HFF-Myc (cell line): Measurements from ENCODE around the gene CDH4.

Experiments
- DNase-seq: peaks from one replicate; pipeline ENCODE4 v3.0.0-alpha.2; 2011; ENCODE audit warnings: low read depth; ENCODE audit errors: extremely low read depth
- H3K4me3 ChIP-seq: replicated peaks from 2 replicates; pipeline ENCODE4 v1.5.1; 2011; ENCODE audit warnings: low read depth, mild to moderate bottlenecking, control low read depth, low read length
- TF ChIP-seq, protein P1 (sequence below): IDR thresholded peaks from 2 replicates; pipeline ENCODE4 v1.5.1; 2012; ENCODE audit warnings: mild to moderate bottlenecking, low read depth, low read length, control low read depth; ENCODE audit errors: missing control alignments

CDH4 gene

DNA sequence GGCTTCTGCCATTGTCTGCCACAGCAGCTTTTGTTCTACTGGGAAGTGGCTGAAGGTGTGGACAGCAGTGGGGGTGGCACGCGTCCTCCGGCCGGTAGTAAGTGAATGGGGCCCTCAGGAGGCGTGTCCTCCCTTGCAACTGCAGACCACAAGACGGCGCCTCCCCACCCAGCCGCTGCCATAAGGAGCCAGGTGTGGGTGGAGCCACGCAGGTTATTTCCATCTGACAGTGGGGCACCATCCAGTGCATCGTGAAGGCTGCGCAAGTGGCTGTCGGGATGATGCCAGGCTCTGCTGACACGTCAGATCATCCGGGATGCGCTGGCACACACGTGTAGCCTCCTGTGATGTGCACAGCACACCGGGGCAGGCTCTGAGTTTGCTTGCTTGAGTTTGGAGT, 379.7 kb downstream of the CDH4 start:
- H3K4me3 ChIP-seq = no peak overlapping the region
- TF ChIP-seq, protein P1, sequence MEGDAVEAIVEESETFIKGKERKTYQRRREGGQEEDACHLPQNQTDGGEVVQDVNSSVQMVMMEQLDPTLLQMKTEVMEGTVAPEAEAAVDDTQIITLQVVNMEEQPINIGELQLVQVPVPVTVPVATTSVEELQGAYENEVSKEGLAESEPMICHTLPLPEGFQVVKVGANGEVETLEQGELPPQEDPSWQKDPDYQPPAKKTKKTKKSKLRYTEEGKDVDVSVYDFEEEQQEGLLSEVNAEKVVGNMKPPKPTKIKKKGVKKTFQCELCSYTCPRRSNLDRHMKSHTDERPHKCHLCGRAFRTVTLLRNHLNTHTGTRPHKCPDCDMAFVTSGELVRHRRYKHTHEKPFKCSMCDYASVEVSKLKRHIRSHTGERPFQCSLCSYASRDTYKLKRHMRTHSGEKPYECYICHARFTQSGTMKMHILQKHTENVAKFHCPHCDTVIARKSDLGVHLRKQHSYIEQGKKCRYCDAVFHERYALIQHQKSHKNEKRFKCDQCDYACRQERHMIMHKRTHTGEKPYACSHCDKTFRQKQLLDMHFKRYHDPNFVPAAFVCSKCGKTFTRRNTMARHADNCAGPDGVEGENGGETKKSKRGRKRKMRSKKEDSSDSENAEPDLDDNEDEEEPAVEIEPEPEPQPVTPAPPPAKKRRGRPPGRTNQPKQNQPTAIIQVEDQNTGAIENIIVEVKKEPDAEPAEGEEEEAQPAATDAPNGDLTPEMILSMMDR = no peak
- DNase-seq = no peak

- no peak for DNase-seq
- H3K4me3 ChIP-seq = no peak overlapping the region
- TF ChIP-seq, protein P1 = no peak
Measured at GRCh38 chr20:61633004-61633403, 380.9 kb downstream of the CDH4 start.

DNA sequence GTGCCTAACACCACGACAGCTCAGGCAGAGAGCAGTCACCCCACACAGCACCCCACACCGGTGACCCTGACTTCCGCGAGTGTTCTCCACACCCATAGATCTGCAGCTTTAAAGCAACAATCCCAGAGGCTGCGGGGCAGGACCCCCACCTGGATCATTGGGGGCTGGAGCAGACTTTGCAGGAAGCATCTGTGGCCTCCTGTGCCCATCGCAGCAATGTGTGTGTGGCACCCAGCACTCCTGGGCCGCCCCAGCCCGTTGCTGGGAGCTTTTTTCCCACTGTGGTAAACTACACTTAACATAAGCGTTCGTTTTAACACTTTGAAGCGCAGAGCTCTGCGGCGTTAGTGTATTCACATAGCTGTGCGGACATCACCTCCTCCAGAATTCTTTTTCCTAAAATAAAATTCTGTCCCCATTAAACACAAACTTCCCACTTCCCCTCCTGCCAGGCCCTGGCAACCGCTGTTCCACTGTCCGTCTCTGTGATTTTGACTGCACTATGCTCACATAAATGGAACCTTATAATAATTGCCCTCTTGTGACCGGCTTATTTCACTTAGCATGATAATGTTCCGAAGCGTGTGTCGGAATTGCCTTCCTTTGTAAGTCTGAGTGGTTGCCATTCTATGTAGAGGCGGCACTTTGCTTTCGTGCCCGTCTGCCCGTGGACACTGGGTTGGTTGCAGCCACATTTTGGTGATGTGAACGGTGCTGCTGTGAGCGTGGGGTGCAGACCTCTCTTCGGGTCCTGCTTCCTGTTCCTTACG, 382.5 kb downstream of the CDH4 start:
- DNase-seq = no peak
- TF ChIP-seq, protein P1 = no peak

GRCh38 chr20:61635721-61636455, 383.8 kb downstream of the CDH4 start:
- H3K4me3 ChIP-seq = no peak overlapping the region
- TF ChIP-seq, protein P1 = no peak
- DNase-seq = no peak

More for the DNA sequence above, 382.5 kb downstream of the CDH4 start:
- H3K4me3 ChIP-seq = no peak overlapping the region

- no peak for DNase-seq
- TF ChIP-seq, protein P1 = no peak
- H3K4me3 ChIP-seq = no peak overlapping the region
Measured at GRCh38 chr20:61636531-61637116, 384.6 kb downstream of the CDH4 start.

GRCh38 chr20:61638802-61639585, 386.9 kb downstream of the CDH4 start:
- TF ChIP-seq, protein P1 = no peak
- DNase-seq = no peak
- H3K4me3 ChIP-seq = no peak overlapping the region
